ENCODE data around the gene KRTAP2-2. TPM values are rescaled to one million over a fixed set of nuclear protein-coding genes. Genes with fewer than 3 reads are reported as not detected.
"Not testable (repeated sequence)": the region's sequence is repeated elsewhere in the genome, so short reads cannot be mapped to it uniquely, and the experiment has no call there.

The KRTAP2-2 gene
- total RNA-seq, 1 donor from 2014 or later, result not detected

- H3K27me3 Mint-ChIP-seq, result no peaks in the 10 kb centered on the region
- peaks cover 8% of the 10 kb centered on the region for H3K9me3 Mint-ChIP-seq (ENCODE audit: low read depth)
- no peak for DNase-seq (ENCODE audit: low spot score, unreplicated experiment)
- H3K4me1 Mint-ChIP-seq (ENCODE audit: low read depth), result peaks cover 3% of the 10 kb centered on the region
- no peaks in the 10 kb centered on the region for H3K36me3 Mint-ChIP-seq (ENCODE audit: insufficient read depth)
- no peak for TF ChIP-seq CTCF (IDR thresholded peaks at IDR 0.05; ENCODE audit: unreplicated experiment)
- H3K27ac Mint-ChIP-seq, result no peak overlapping the region
- no peak overlapping the region for H3K4me3 Mint-ChIP-seq (ENCODE audit: low read depth)
These were observed 17.1 kb downstream of the KRTAP2-2 start for GRCh38 chr17:41037853-41038350.

DNA sequence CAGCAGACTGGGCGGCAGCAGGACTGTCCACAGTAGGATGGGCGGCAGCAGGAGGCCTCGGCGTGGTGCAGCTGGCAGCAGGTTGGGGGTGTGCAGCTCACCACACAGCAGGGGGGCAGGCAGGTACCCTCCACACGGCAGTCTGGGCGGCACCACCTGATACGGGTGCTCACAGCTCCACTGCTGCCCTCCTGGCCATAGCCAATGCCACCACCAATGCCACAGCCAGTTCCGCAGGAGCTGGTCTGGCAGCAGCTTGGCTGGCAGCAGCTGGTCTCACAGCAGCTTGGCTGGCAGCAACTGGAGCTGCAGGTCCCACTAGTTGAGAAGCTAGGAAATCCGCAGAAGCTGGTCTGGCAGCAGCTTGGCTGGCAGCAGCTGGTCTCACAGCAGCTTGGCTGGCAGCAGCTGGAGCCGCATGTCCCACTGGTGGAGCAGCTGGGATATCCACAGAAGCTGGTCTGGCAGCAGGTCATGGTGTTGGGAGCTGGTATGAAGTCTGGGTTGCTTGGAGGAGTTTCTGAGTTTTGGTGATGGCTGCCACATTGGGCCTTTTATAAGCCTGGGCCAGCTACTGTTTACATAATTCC is 20.6 kb downstream of the KRTAP2-2 start, which contains the start of gene KRTAP1-3:
TSS of gene KRTAP1-3 (minus strand) at position 529 of the 590 bp plus-strand sequence. CDS start at position 476, 53 bp downstream.
- not testable (repeated sequence) for H3K27me3 Mint-ChIP-seq; H3K4me1 Mint-ChIP-seq (ENCODE audit: low read depth); H3K9me3 Mint-ChIP-seq (ENCODE audit: low read depth); DNase-seq (ENCODE audit: low spot score, unreplicated experiment); H3K27ac Mint-ChIP-seq; H3K36me3 Mint-ChIP-seq (ENCODE audit: insufficient read depth); H3K4me3 Mint-ChIP-seq (ENCODE audit: low read depth)

GRCh38 chr17:41029633-41030245 is 25.3 kb downstream of the KRTAP2-2 start, which contains the start of gene KRTAP1-4:
Gene KRTAP1-4, minus strand, starts transcription at chr17:41030195. Its CDS starts 117 bp downstream, at chr17:41030078.
- no peak for TF ChIP-seq CTCF (IDR thresholded peaks at IDR 0.05; ENCODE audit: unreplicated experiment)
- Mint-ChIP-seq H3K36me3 (ENCODE audit: insufficient read depth) (no peaks in the 10 kb centered on the region), H3K27ac (no peak within 1 kb of the TSS), H3K4me3 (ENCODE audit: low read depth) (no peak within 1 kb of the TSS), H3K4me1 (ENCODE audit: low read depth) (no peaks in the 10 kb centered on the region), H3K9me3 (ENCODE audit: low read depth) (no peaks in the 10 kb centered on the region), H3K27me3 (peaks cover 5% of the 10 kb centered on the region)
- no peak for DNase-seq (ENCODE audit: low spot score, unreplicated experiment)

DNA sequence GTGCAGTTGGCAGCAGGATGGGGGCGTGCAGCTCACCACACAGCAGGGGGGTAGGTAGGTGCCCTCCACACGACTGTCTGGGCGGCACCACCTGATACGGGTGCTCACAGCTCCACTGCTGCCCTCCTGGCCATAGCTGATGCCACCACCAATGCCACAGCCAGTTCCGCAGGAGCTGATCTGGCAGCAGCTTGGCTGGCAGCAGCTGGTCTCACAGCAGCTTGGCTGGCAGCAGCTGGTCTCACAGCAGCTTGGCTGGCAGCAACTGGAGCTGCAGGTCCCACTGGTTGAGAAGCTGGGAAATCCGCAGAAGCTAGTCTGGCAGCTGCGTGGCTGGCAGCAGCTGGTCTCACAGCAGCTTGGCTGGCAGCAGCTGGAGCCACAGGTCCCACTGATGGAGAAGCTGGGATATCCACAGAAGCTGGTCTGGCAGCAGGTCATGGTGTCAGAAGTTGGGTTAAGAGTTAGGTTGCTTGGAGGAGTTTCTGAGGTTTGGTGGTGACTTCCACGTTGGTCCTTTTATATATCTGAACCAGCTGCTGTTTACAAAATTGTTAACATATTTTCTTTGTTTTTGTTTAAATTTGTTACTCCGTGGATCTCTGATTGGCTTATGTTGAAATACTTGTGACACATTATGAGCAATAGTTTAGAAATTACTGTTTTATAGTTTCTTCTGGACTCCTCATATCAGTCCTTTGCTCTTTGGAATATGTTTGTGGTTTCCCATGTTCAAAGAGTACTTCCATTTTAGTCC is 28.1 kb downstream of the KRTAP2-2 start, which contains the start of gene KRTAP1-5:
TSS of gene KRTAP1-5 (minus strand) at position 494 of the 757 bp plus-strand sequence. CDS start at position 441, 53 bp downstream.
- H3K27me3 Mint-ChIP-seq, result peaks cover 5% of the 10 kb centered on the region
- DNase-seq (ENCODE audit: low spot score, unreplicated experiment), result no peak
- no peak for TF ChIP-seq CTCF (IDR thresholded peaks at IDR 0.05; ENCODE audit: unreplicated experiment)
- H3K36me3 Mint-ChIP-seq (ENCODE audit: insufficient read depth), result no peaks in the 10 kb centered on the region
- H3K4me3 Mint-ChIP-seq (ENCODE audit: low read depth), result no peak within 1 kb of the TSS
- H3K27ac Mint-ChIP-seq, result no peak within 1 kb of the TSS
- no peaks in the 10 kb centered on the region for H3K9me3 Mint-ChIP-seq (ENCODE audit: low read depth)
- H3K4me1 Mint-ChIP-seq (ENCODE audit: low read depth), result no peaks in the 10 kb centered on the region

- no peak overlapping the region for H3K4me3 Mint-ChIP-seq (ENCODE audit: low read depth)
- H3K27ac Mint-ChIP-seq, result no peak overlapping the region
- no peak for DNase-seq (ENCODE audit: low spot score, unreplicated experiment)
- H3K36me3 Mint-ChIP-seq (ENCODE audit: insufficient read depth), result no peaks in the 10 kb centered on the region
- peaks cover 5% of the 10 kb centered on the region for H3K27me3 Mint-ChIP-seq
- peaks cover 2% of the 10 kb centered on the region for H3K9me3 Mint-ChIP-seq (ENCODE audit: low read depth)
- TF ChIP-seq CTCF (IDR thresholded peaks at IDR 0.05; ENCODE audit: unreplicated experiment), result no peak
- no peaks in the 10 kb centered on the region for H3K4me1 Mint-ChIP-seq (ENCODE audit: low read depth)
These were observed 30.3 kb downstream of the KRTAP2-2 start for GRCh38 chr17:41024697-41025096.
